WTC11 (cell line): Measurements from ENCODE around the gene CH25H.

ENCODE experiments used
- CREB1 ChIP-seq: sonication (generic); formaldehyde crosslinking; IDR thresholded peaks from 2 replicates; pipeline ENCODE4 v1.8.0; 2023; ENCODE audit warnings: mild to moderate bottlenecking, missing genetic modification reagents
- MYBL2 ChIP-seq: sonication (generic); formaldehyde crosslinking; IDR thresholded peaks from 2 replicates; pipeline ENCODE4 v1.8.1; 2023; ENCODE audit warnings: mild to moderate bottlenecking, moderate library complexity, missing genetic modification reagents

DNA sequence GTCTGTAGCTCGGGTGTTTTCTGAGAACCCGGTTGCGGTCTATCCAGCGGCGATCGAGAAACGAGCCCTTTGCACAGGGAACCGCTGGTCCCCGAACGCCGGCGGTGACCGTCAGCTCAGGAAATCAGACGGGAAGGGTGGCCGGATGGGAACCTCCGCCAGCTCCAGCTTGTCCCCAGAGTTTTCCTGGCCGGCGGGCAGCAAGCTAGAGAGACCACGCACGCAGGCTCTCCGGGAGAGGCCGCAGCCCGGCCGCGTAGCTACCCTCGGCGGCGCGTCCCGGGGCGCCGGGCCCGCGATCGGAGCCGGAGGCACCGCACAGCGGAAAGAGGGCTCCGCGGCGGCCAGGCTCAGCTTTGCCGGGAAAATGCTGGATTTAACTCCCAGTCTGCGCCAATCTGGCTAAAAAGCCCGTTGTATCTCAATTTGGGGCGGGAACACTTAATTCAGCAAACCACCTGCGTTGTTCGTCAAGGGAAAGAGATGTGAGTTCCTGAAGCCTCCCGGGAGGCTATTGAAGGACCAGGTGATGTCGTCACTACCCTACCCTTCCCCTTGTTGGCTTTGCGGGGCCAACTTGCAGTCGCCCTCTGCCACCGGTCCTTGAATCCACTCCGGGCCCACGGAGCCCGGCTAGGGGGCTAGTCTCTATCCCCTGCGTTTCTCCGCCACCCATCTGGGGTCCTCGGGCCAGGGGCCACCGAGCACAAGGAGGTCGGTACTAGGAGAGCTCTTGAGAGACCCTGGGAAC lies 859 bp upstream of the CH25H start:
- TF ChIP-seq CREB1 (no peak), MYBL2 (0 out of 2 replicates have a peak, but pooled peaks have one; percentile 28)
